VCaP (cell line): ENCODE data around the gene SEMA7A.
"Not testable (repeated sequence)": the region's sequence is repeated elsewhere in the genome, so short reads cannot be mapped to it uniquely, and the experiment has no call there.

ENCODE experiments used
- H3K27ac ChIP-seq: fragments of 450-650 bp; 2 replicates; pipeline ENCODE4 v1.5.1; 2017
- CTCF ChIP-seq: fragments of 450-650 bp; conservative IDR thresholded peaks from 2 replicates; pipeline ENCODE4 v1.5.1; 2017; ENCODE audit warnings: mild to moderate bottlenecking, moderate library complexity

SEMA7A gene

GRCh38 chr15:74364936-74365597 lies 68.7 kb downstream of the SEMA7A start:
- no peak for TF ChIP-seq CTCF

GRCh38 chr15:74362482-74362881 lies 71.3 kb downstream of the SEMA7A start:
- TF ChIP-seq CTCF, result no peak

More at GRCh38 chr15:74364936-74365597, 68.7 kb downstream of the SEMA7A start:
- no peak overlapping the region for H3K27ac ChIP-seq

GRCh38 chr15:74360855-74361254 lies 72.9 kb downstream of the SEMA7A start:
- H3K27ac ChIP-seq, result not testable (repeated sequence)

More at GRCh38 chr15:74362482-74362881, 71.3 kb downstream of the SEMA7A start:
- no peak overlapping the region for H3K27ac ChIP-seq

GRCh38 chr15:74359376-74359775 lies 74.4 kb downstream of the SEMA7A start:
- H3K27ac ChIP-seq, result not testable (repeated sequence)
